H9 (cell line): ENCODE measurements around the gene HMGCS2. TPM values are rescaled to one million over a fixed set of nuclear protein-coding genes. Genes with fewer than 3 reads are reported as not detected.

ENCODE experiments used
- DNase-seq: peaks from one replicate; pipeline ENCODE4 v3.0.0-alpha.2; 2017
- H2AFZ ChIP-seq: one replicate; pipeline ENCODE4 v1.6.1; 2013; ENCODE audit warnings: mild to moderate bottlenecking, low read length, control low read depth, moderate library complexity
- H2AK5ac ChIP-seq: 2 replicates; pipeline ENCODE4 v1.6.1; 2013; ENCODE audit warnings: low read length, control low read depth, mixed read lengths; ENCODE audit not compliant: insufficient read length
- H2BK120ac ChIP-seq: one replicate; pipeline ENCODE4 v1.6.1; 2013; ENCODE audit warnings: low read depth, mild to moderate bottlenecking, low read length, control low read depth, inconsistent platforms; ENCODE audit not compliant: poor library complexity, severe bottlenecking
- H2BK12ac ChIP-seq: 2 replicates; pipeline ENCODE4 v1.6.1; 2013; ENCODE audit warnings: low read length, control low read depth, mixed read lengths, low read depth; ENCODE audit not compliant: insufficient read length
- H2BK15ac ChIP-seq: 2 replicates; pipeline ENCODE4 v1.6.1; 2013; ENCODE audit warnings: low read depth, low read length, control low read depth
- H2BK20ac ChIP-seq: one replicate; pipeline ENCODE4 v1.6.1; 2013; ENCODE audit warnings: low read depth, mild to moderate bottlenecking, low read length, control low read depth, inconsistent platforms; ENCODE audit not compliant: poor library complexity, severe bottlenecking
- H2BK5ac ChIP-seq: 2 replicates; pipeline ENCODE4 v1.6.1; 2013; ENCODE audit warnings: low read length, control low read depth, mixed read lengths; ENCODE audit not compliant: insufficient read length
- H3K14ac ChIP-seq: 2 replicates; pipeline ENCODE4 v1.6.1; 2013; ENCODE audit warnings: low read length, control low read depth; ENCODE audit not compliant: insufficient read depth
- H3K18ac ChIP-seq: 2 replicates; pipeline ENCODE4 v1.6.1; 2013; ENCODE audit warnings: low read depth, mild to moderate bottlenecking, mixed read lengths, low read length, control low read depth; ENCODE audit not compliant: insufficient read length
- H3K23ac ChIP-seq: 2 replicates; pipeline ENCODE4 v1.6.1; 2013; ENCODE audit warnings: low read length, control low read depth, mixed read lengths, low read depth; ENCODE audit not compliant: insufficient read length
- H3K23me2 ChIP-seq: 2 replicates; pipeline ENCODE4 v1.6.1; 2013; ENCODE audit warnings: low read depth, mild to moderate bottlenecking, mixed read lengths, low read length, control low read depth; ENCODE audit not compliant: insufficient read length, poor library complexity, severe bottlenecking
- H3K27ac ChIP-seq: 2 replicates; pipeline ENCODE4 v1.5.1; 2013; ENCODE audit warnings: low read length, control low read depth, mixed read lengths, low read depth; ENCODE audit not compliant: insufficient read length
- H3K27me3 ChIP-seq: 2 replicates; pipeline ENCODE4 v1.6.1; 2013; ENCODE audit warnings: low read length, control low read depth, inconsistent platforms; ENCODE audit not compliant: insufficient read depth
- H3K4ac ChIP-seq: 2 replicates; pipeline ENCODE4 v1.6.1; 2013; ENCODE audit warnings: low read depth, mild to moderate bottlenecking, control low read depth, inconsistent platforms, low read length, moderate library complexity
- H3K4me1 ChIP-seq: 2 replicates; pipeline ENCODE4 v1.6.1; 2013; ENCODE audit warnings: low read length, control low read depth, inconsistent platforms; ENCODE audit not compliant: insufficient read depth
- H3K4me2 ChIP-seq: 2 replicates; pipeline ENCODE4 v1.6.1; 2013; ENCODE audit warnings: low read length, control low read depth, mixed read lengths; ENCODE audit not compliant: insufficient read length, insufficient read depth
- H3K56ac ChIP-seq: 2 replicates; pipeline ENCODE4 v1.6.1; 2013; ENCODE audit warnings: low read depth, mild to moderate bottlenecking, mixed read lengths, low read length, control low read depth; ENCODE audit not compliant: insufficient read length
- H3K79me1 ChIP-seq: 2 replicates; pipeline ENCODE4 v1.6.1; 2013; ENCODE audit warnings: low read depth, mild to moderate bottlenecking, moderate library complexity, low read length, control low read depth, inconsistent platforms; ENCODE audit not compliant: insufficient read depth, poor library complexity, severe bottlenecking
- H3K79me2 ChIP-seq: 2 replicates; pipeline ENCODE4 v1.6.1; 2013; ENCODE audit warnings: low read length, control low read depth, inconsistent platforms; ENCODE audit not compliant: insufficient read depth
- H3K9ac ChIP-seq: 2 replicates; pipeline ENCODE4 v1.6.1; 2013; ENCODE audit warnings: low read length, control low read depth, mixed read lengths; ENCODE audit not compliant: insufficient read length; ENCODE audit errors: extremely low read depth
- H3K9me3 ChIP-seq: one replicate; pipeline ENCODE4 v1.6.1; 2013; ENCODE audit warnings: low read depth, low read length, inconsistent platforms; ENCODE audit not compliant: control insufficient read depth
- H3T11ph ChIP-seq: one replicate; pipeline ENCODE4 v1.6.1; 2013; ENCODE audit warnings: mild to moderate bottlenecking, low read length, control low read depth, inconsistent platforms
- H4K20me1 ChIP-seq: one replicate; pipeline ENCODE4 v1.6.1; 2013; ENCODE audit not compliant: control insufficient read depth, insufficient read length, insufficient read depth
- H4K5ac ChIP-seq: 2 replicates; pipeline ENCODE4 v1.6.1; 2013; ENCODE audit warnings: low read depth, mild to moderate bottlenecking, mixed read lengths, low read length, control low read depth; ENCODE audit not compliant: insufficient read length
- H4K8ac ChIP-seq: replicated peaks from 2 replicates; pipeline ENCODE4 v1.6.1; 2013; ENCODE audit warnings: low read length, control low read depth, mixed read lengths, low read depth; ENCODE audit not compliant: insufficient read length
- H4K91ac ChIP-seq: 2 replicates; pipeline ENCODE4 v1.6.1; 2013; ENCODE audit warnings: low read depth, mild to moderate bottlenecking, moderate library complexity, mixed read lengths, low read length, control low read depth; ENCODE audit not compliant: insufficient read length
- H3K27ac Mint-ChIP-seq, 3 experiments: 2 replicates in 2 of 3; 3 replicates in 1 of 3; pipeline ENCODE4 v1.8.0; 2020 to 2021; ENCODE audit warnings: mixed read lengths in 3 of 3, mild to moderate bottlenecking in 1 of 3, moderate library complexity in 1 of 3
- H3K27me3 Mint-ChIP-seq: 2 replicates; pipeline ENCODE4 v1.8.0; 2021; ENCODE audit warnings: low read depth, mild to moderate bottlenecking, moderate library complexity, mixed read lengths
- H3K36me3 Mint-ChIP-seq, 3 experiments: 2 replicates in 2 of 3; 3 replicates in 1 of 3; pipeline ENCODE4 v1.8.0; 2020 to 2021; ENCODE audit warnings: low read depth in 3 of 3, mixed read lengths in 3 of 3; ENCODE audit not compliant: insufficient read depth in 1 of 3
- H3K4me1 Mint-ChIP-seq, 2 experiments: 2 replicates each; pipeline ENCODE4 v1.8.0; 2020; ENCODE audit warnings: mixed read lengths in 2 of 2
- H3K4me3 Mint-ChIP-seq, 2 experiments: 2 replicates in 1 of 2; 3 replicates in 1 of 2; pipeline ENCODE4 v1.8.0; 2020 to 2021; ENCODE audit warnings: mild to moderate bottlenecking in 2 of 2, mixed read lengths in 2 of 2, moderate library complexity in 1 of 2
- H3K9me3 Mint-ChIP-seq, 2 experiments: 2 replicates in 1 of 2; 3 replicates in 1 of 2; pipeline ENCODE4 v1.8.0; 2020; ENCODE audit warnings: mild to moderate bottlenecking in 2 of 2, mixed read lengths in 2 of 2, moderate library complexity in 1 of 2
- WGBS: extraction: QIAGEN DNeasy Blood & Tissue Kit; methylation state at CpG from one replicate; pipeline ENCODE4 v1.1.7; 2013; ENCODE audit warnings: missing lambda C conversion rate, low lambda C conversion rate, mixed read lengths; ENCODE audit not compliant: insufficient read length; ENCODE audit errors: extremely low coverage; 5-methylcytosine and 5-hydroxymethylcytosine counted together
- total RNA-seq: library from RNA; stranded (reverse); gene quantifications from 2 replicates; pipeline ENCODE4 v1.2.1, GENCODE V29; 2021
- TF ChIP-seq, protein P1 (sequence below): fragments of 200-600 bp; sonication (generic); conservative IDR thresholded peaks from 3 replicates; pipeline ENCODE4 v1.8.0; 2021; ENCODE audit warnings: antibody characterized with exemption, mild to moderate bottlenecking

Gene HMGCS2
- total RNA-seq, 1 experiment from 2014 or later, result not detected

GRCh38 chr1:119766374-119766794 lies 2.3 kb downstream of the HMGCS2 start:
- TF ChIP-seq, protein P1, sequence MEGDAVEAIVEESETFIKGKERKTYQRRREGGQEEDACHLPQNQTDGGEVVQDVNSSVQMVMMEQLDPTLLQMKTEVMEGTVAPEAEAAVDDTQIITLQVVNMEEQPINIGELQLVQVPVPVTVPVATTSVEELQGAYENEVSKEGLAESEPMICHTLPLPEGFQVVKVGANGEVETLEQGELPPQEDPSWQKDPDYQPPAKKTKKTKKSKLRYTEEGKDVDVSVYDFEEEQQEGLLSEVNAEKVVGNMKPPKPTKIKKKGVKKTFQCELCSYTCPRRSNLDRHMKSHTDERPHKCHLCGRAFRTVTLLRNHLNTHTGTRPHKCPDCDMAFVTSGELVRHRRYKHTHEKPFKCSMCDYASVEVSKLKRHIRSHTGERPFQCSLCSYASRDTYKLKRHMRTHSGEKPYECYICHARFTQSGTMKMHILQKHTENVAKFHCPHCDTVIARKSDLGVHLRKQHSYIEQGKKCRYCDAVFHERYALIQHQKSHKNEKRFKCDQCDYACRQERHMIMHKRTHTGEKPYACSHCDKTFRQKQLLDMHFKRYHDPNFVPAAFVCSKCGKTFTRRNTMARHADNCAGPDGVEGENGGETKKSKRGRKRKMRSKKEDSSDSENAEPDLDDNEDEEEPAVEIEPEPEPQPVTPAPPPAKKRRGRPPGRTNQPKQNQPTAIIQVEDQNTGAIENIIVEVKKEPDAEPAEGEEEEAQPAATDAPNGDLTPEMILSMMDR, result no peak
- no peak overlapping the region for H3K4me2 ChIP-seq
- peaks cover 7% of the 10 kb centered on the region for H3K27me3 Mint-ChIP-seq
- no peak overlapping the region for H3K56ac ChIP-seq
- WGBS, result no CpG with 5 or more reads among the region's 4 CpGs
- no peak overlapping the region for H3K14ac ChIP-seq
- no peak overlapping the region for H2AK5ac ChIP-seq
- no peak overlapping the region for H3K27ac ChIP-seq
- H2AFZ ChIP-seq, result no peak overlapping the region
- H3K36me3 Mint-ChIP-seq, result no peaks in the 10 kb centered on the region
- H3K27me3 ChIP-seq, result no peaks in the 10 kb centered on the region
- DNase-seq, result no peak
- no peak overlapping the region for H2BK12ac ChIP-seq
- H3K79me2 ChIP-seq, result no peaks in the 10 kb centered on the region
- H3K4ac ChIP-seq, result no peak overlapping the region
- H3K4me1 ChIP-seq, result no peaks in the 10 kb centered on the region
- no peak overlapping the region for H4K91ac ChIP-seq
- no peak overlapping the region for H3K9ac ChIP-seq
- no peak overlapping the region for H3T11ph ChIP-seq
- no peak overlapping the region for H2BK20ac ChIP-seq
- no peak overlapping the region for H3K23ac ChIP-seq
- no peaks in the 10 kb centered on the region for H3K23me2 ChIP-seq
- no peak overlapping the region for H4K8ac ChIP-seq
- no peak overlapping the region for H2BK15ac ChIP-seq
- H4K20me1 ChIP-seq, result no peaks in the 10 kb centered on the region
- peaks cover 6 to 7% of the 10 kb centered on the region in 2 experiments; a peak in 1 of 4 replicates for H3K4me1 Mint-ChIP-seq
- H2BK120ac ChIP-seq, result no peak overlapping the region
- no peak overlapping the region for H3K4me3 Mint-ChIP-seq
- no peak overlapping the region for H4K5ac ChIP-seq
- no peaks in the 10 kb centered on the region for H3K79me1 ChIP-seq
- H2BK5ac ChIP-seq, result no peak overlapping the region
- no peaks in the 10 kb centered on the region; a peak in 1 of 5 replicates for H3K9me3 Mint-ChIP-seq
- no peak overlapping the region for H3K18ac ChIP-seq
- no peaks in the 10 kb centered on the region for H3K9me3 ChIP-seq
- no peak overlapping the region for H3K27ac Mint-ChIP-seq
